HG02642 (cell line): Measurements from ENCODE around the gene ITM2C.
A peak's percentile ranks its signal among the peaks of the same experiment; 100 is the strongest.

Experiments
- ATAC-seq: cut with Tn5 transposase; IDR thresholded peaks from one replicate; pipeline ENCODE4 v1.9.1; 2021; ENCODE audit warnings: mild to moderate bottlenecking; ENCODE audit not compliant: unreplicated experiment, poor library complexity

ITM2C gene

DNA sequence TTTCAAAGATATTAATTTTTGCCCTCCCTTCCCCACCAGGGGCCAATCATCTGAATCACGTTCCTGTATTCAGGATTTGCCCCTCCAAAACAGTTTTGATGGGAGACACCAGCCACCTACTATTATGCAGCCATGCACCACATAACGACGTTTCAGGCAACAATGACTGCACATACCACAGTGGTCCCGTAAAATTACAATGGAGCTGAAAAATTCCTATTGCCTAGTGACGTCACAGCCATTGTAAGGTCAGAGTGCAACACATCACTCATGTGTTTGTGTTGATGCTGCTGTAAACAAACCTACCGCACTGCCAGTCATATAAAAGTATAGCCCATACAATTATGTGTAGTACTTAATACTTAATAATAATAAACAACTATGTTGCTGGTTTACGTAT is 22.6 kb downstream of the ITM2C start:
- no peak for ATAC-seq

DNA sequence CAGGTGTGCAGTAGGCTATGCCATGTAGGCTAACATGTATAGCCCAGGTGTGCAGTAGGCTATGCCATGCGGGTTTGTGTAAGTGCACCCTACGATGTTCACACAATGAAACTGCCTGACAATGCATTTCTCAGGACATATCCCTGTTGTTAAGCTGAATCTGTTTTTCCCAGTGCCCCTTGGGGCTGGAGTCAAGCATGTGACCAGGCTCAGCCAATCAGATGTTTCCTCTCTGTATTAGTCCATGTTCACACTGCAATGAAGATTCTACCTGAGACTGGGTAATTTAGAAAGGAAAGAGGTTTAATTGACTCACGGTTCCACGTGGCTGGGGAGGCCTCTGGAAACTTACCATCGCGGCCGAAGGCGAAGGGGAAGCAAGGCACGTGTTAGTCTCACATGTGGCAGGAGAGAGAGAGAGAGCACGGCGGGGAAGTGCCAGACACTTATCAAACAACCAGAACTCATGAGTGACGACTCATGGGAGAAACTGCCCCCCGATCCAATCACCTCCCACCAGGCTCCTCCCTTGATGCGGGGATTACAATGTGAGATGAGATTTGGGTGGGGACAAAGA is 24.2 kb downstream of the ITM2C start:
- ATAC-seq = no peak

DNA sequence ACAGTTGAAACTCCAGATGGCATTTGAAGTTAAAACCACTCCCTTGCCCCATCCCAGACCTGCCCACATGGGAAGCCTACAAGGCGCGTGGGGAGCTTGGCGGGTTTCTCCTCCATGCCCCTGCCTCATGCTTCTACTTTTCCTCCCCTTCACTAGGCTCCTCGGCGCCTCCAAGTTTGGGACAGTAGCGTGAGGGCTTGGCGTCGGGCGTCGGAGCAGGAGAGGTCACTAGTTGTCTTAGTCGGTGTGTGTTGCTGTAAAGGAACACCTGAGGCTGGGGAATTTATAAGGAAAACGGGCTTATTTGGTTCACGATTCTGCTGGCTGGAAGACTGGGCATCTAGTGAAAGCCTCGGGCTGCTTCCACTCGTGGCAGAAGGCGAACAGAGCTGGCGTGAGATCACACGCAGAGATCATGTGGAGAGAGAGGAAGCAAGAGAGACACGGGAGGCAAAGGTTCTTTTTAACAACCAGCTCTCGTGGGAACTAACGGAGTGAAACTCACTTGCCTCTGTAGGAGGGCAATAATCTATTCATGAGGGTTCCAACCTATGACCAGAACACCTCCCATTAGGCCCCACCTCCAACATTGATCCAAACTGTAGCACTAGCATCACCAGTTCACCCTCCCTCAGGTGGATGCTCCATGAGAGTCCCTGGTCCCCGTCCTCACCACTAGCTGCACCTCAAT is 25.3 kb downstream of the ITM2C start:
- ATAC-seq = no peak

DNA sequence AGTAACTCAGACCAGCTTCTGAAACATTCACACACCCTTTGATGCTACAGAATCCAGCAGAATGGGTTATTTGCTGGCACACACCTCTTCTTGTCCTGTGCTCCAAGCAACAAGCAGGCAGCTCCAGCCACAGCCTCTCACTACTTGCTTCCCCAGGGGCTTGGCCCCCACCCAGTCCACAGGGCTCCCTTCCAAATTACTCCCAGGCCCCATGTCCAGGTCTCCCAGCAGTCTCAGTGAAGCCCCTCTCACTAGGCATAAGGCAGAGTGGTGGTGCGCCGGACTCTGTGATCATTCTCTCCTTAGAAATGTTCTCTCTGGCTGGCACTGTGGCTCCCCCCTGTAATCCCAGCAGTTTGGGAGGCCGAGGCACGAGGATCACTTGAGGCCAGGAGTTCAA is 25.9 kb downstream of the ITM2C start:
- ATAC-seq = no peak

DNA sequence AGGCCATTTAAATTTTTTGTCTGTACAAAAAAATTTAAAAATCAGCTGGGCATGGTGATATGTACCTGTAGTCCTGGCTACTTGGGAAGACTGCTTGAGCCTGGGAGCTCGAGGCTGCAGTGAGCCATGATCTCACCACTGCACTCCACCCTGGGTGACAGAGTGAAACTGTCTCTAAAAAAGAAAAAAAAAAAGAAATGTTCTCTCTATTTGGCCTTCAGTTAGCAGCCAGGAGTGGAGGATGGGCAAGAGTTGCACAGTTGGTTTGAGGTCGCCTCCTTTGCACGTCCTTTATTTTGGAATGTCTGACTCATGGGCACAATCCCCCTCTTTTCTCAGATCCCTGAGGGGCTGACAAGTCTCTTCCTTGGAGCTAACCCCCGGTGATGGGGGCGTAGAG is 26.3 kb downstream of the ITM2C start:
- ATAC-seq = no peak

DNA sequence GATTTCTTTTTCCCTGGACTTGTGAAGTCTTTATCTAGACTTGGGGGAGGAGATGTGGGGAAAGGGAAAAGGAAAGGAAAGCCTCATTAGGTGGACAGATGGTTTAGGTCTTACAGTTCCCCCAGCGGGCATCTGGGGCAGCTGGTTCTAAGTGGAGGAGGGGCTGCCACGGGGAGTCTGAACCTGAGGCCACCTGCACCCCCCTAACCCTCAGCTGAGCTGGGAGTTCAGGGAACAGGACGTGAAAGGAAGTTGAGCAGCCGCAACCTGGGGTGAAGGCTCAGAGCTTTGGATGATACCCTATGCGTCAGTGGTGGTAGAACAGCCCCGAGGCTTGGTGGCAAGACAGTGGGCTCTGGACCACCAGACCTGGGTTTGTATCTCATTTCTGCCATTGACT is 26.8 kb downstream of the ITM2C start:
- ATAC-seq = no peak

DNA sequence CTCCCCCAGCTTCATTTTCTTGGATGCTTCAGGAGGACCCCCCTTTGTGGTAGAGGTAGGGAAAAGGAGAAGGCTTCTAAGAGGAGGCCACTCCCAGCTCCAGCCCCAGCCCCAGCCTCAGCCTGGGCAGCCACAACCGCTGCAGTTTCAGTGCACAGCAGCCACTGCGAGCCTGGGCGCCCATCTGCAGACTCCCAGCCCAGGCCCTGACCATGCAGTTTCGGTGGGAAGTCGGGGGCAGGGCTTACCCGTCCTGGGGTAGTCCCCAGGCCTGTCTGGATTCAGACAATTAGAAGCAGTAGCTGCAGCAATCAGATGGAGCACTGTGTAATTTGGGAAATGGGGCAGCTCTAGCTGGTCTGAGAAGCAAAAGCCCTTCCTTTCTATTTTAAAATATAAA is 28.6 kb downstream of the ITM2C start:
- peak; percentile 70 for ATAC-seq

DNA sequence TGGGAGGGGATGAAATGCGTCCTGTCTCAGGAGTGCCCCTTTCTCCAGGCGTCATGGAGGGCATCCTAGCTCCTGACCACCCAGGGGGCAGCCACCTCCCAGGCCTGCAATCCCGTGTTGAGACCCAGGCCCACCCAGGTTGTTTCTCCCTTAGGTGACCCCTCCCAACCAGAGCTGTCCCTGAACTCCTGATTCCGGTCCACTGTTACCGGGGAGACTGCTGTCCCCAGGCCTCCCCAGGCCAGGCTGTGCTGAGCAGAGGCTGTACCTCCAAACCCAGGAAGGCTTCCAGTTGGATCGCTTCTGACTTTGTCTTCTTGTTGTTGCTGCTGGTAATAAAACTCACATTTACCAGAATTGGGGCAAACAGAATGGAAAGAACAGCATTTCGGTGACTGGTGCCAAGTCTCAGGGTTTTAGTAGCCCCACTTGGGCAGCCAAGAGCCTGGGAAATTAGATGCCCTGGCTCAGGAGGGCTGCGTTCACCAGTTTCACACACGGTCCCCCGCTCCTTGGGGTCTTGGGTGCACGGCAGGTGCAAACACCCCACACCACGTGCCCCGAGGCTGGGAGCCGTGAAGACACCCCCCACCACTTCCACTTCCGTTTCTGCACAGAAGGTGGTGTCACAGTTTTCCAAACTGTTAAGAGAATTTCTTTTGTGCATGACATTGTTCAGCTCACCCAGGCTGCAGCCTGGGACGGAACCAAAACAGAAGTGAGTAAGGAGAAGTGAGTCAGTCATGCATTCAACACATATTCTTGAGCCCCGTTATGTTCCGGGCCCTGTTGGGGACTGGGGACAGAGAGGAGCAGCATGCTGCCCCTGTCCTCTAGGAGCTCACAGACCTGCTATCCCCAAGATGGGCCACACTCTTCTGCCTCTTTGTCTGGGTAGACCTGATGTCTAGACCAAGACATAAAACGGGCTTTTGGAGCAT is 29.4 kb downstream of the ITM2C start:
- no peak for ATAC-seq

DNA sequence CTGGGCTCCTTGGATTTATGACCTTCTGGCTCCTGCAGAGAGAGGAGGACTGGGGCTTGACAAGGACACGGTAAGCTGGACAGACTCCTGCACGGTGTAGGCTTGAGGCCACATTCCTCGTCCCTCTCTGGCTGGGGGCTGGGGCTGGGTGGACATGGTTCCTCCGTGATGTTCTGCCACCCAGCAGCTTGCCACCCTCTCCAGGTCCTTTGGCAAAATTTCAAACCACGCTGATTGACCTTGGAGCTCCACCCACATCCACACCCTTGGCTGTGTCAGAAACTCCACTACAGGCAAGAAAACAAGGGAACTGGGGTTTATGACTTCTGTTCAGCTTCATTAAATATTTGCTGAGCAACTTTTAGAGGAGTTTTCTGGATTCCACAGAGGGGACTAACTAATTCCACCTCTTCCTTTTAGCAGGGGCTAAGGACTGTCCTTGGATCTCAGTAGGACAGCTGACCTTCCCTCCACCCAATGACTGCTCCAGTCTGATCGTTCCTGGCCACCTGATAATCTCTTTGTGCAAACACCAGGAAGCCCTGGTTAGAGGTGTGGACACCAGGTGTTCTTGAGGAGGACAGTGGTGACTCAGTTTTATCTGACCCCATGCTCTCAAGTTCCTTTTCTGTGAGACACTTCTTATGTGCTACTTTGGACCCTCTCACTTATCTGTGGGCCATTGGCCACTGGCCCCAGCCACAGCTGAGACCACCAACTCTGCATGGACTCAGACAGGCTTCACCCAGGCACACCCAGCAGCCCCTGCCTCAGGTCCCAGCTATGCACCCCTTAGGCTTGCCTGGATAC is 31.0 kb downstream of the ITM2C start:
- no peak for ATAC-seq

DNA sequence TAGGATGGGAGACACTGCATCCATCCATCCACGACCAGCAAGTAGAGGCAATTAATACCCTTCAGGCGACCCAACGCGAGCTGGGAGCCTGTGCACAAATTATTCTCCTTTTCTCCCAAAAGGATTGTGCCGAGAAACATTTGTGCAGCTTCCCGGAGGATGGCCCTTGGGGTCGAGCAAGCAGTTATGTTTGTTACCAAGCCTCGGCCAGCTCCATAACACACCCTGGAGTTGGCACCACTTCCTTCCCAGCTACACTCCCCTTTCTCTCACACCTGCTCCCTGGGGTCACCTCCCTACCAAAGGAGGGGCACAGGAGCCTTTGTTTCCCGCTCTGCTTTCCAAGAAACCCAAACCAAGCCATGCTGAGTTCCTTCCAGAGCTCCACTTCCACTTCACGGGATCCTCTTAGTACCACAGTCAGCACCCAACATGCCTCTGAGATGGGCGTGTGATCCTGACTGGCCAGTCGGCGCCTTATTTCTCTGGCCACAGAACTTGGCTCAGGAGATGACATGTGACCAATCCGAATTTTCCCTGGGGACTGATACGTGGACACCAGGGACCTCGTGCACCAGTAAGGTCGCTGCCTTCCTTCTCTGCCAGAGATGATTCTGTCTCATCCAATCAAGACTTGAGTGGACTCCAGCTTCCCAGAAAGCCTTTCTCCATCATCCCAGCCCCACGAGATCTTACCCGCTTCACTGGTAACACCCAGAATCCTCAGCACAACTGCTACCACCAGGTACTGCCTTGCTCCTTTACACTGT is 31.8 kb downstream of the ITM2C start:
- ATAC-seq = no peak

DNA sequence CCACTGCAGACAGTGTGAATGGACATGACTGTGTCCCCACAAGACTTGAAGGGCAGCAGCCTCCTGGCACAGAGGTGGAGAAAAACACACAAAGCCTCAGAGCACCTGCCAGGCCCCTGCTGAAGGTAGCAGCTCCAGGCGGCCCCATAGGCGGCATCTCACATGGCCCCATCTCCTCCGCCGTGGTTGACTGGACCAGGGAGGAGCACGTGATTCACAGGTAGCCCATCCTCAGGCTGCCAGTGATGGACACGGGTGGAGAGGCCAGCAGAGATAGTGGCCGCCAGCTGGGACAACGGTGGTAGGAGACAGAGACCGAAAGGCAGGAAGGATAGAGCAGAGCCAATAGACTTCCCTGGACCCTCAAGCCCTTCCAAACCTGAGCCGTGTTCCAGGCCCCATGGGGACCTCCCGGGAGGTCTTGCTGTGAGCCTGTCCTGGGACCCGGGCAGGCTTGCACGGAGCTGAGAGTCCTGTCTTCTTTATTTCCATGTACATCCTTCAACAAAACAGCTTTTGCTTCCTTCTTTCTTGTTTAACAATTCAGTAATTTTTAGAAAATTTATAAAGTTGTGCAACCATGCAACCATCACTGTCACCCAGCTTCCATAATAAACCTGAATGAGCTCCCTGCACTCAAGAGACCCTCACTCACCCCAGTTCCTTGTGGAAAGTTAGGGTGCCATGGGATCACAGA is 33.4 kb downstream of the ITM2C start:
- no peak for ATAC-seq

DNA sequence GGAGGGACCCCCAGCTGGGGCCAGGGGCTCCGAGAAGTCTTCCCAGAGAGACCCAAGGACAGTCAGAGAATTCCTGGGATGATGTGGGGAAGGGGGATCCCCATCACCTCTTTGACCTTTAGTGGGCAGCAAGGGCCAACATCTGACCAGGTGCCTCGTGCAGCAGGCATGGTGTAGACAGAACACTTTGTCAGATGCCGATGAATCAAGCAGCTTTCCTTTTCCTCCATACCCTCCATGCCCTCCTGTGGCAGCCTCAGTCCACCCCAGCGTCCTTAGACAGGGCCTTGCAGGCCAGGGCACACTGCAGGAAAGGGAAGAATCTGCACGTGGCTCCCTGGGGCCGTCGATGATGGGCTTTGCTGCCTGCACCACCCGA is 34.0 kb downstream of the ITM2C start:
- ATAC-seq = no peak

DNA sequence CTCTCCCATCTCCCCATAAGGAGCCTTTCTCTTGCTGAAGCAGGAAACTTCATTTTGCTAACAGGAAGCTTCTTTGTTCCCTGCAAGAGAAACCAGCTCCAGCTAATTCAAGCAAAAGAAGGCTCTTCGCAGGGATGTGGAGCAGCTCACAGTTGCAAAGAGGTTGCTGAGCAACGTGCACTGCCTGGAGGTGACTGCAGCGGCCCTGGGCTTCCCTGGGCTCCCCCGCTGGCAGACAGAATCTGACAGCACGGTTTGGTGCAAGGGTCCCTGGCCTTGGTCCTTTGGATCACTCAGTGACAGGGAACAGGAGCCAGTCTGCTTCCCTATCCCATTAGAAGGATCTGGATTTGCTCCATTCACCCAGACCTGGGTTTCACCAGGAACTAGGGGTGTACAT is 34.5 kb downstream of the ITM2C start:
- ATAC-seq = no peak

DNA sequence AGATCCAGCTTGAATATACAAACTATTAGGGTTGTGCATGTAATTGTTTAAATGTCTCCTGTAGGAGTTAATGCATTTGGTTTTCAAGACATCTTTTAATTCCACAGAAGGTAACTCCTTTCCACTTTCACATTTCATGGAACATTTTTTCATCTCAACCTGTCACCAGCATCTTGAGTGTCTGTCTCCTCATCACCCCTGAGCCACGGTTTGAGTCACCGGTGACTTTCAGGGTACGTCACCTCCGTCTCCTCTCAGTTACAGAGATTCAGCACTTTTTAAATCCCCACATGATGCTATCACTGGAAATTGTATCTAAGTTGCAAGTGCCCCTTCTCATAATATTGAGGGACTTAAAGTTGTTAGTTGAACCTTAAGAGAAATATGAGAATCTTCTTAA is 35.0 kb downstream of the ITM2C start:
- ATAC-seq = no peak

DNA sequence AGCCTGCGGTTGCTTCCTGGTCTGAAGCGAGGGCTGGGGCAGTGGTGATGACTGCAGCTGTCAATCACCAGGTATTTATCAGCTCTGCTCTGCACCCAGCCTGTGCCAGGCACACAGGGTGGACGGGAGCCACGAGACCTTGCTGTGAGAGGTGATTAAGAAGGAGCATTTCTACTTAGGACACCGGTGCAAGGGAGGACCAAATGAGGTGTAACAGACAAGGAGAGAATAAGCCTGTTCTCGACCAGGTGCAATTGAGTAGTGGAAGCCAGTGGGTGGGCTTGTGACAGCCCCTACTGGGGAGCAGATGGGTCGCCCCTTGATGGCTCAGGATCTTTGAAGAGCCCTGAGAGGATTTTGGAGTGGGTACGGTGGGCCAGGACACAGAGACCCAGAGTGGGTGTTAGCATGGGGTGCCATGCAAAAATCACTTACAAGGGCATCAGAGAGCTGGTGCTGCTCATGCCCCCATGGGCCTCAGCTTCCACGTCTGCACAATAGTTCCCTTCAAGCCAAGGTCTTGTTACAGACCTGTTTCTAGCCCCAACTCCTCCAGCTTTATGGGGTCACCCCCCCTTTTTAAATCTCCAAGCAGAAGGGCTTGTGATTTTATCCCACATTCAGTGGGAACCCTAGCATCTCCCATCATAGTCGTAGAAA is 35.7 kb downstream of the ITM2C start:
- ATAC-seq = no peak

DNA sequence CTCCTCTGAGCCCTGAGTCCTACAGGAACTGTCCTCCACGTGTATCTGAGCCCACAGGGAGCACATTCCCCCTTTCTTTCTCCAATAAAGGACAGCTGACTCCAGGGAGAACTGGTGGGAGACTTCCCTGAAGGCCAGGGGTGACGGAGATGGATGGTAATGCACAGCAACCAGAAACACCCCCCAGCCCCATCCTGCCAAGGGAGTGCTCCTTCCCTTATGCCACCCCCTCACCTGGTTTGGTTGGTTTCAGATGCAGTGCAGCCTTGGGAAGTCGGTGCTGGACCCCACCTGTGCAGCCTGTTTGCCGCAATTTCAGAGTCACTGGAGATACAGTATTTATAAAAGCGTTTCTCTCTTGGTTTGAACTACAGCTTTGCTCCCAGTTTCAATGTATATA is 36.3 kb downstream of the ITM2C start:
- ATAC-seq = no peak

DNA sequence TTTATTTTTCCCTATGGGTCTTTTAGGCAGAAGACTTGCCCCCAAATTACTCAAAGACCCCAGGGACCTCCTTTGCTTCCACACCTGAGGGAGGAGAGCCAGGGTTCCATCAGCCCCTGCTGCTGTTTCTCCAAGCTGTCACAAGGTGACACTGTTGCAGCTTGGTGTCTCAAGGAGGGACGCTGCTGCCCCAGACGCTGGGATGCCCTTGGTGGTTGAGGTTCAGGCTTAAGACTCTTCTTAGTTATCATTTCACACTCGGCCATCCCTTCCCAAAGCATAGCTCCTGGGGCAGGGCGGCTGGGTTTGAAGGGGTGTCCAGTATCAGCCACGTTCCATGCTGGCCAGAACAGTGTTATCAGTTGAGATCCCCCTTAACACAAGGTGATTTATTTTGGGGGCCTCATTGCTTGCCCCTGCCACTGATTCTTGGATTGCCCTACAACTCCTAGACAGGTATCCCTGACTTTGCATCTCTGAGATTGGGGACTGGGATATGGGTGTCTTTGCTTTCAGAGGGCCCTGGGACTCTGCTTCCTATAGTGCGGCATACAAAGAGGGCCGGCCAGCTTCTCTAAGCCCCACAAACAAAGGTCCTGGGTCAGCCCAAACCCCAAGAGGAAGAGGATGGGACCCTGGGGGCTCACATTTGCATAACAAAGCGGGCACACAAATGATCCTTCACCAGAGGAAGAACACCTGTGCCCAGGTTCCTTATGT is 37.6 kb downstream of the ITM2C start:
- ATAC-seq = peak; percentile 77
